K562 (cell line): ENCODE results near the gene PDE1C.

Experiments used
- FOXK2 ChIP-seq, 2 experiments: fragments of 450-650 bp; IDR thresholded peaks in 1 of 2; conservative IDR thresholded peaks in 1 of 2; 2 replicates each; pipeline ENCODE4 v1.6.1; 2016; ENCODE audit warnings: low read depth in 2 of 2, mild to moderate bottlenecking in 1 of 2
- HDGF ChIP-seq: fragments of 450-650 bp; IDR thresholded peaks from 2 replicates; pipeline ENCODE4 v1.6.1; 2016
- ZBTB8A ChIP-seq: fragments of 450-650 bp; IDR thresholded peaks from 2 replicates; pipeline ENCODE4 v1.6.1; 2018; ENCODE audit warnings: mild to moderate bottlenecking, moderate library complexity; ENCODE audit not compliant: partially characterized antibody

- TF ChIP-seq FOXK2 (conservative IDR thresholded peaks at IDR 0.05 in 1 of 2, IDR thresholded peaks at IDR 0.05 in 1 of 2; ENCODE audit: low read depth in 2 of 2) (no peak), ZBTB8A (no peak), HDGF (no peak)
These were observed 311.5 kb downstream of the PDE1C start for GRCh38 chr7:31758755-31759154.
